GM23338 (cell line): ENCODE measurements around the gene FMOD. TPM values are rescaled to one million over a fixed set of nuclear protein-coding genes. Genes with fewer than 3 reads are reported as not detected.

Source experiments
- ATAC-seq: fragments of 200-7000 bp; cut with Tn5 transposase; 3 replicates; pipeline ENCODE4 v1.9.1; 2020
- DNase-seq: peaks from one replicate; pipeline ENCODE4 v3.0.0-alpha.2; 2015; ENCODE audit warnings: low spot score
- H2AFZ ChIP-seq: fragments of 200-600 bp; sonication (generic); 2 replicates; pipeline ENCODE4 v1.8.0; 2016; ENCODE audit warnings: antibody characterized with exemption, mild to moderate bottlenecking, moderate library complexity
- H3F3A ChIP-seq: fragments of 200-600 bp; sonication (generic); replicated peaks from 2 replicates; pipeline ENCODE4 v1.8.0; 2017; ENCODE audit warnings: antibody characterized with exemption, mixed run types, low read depth
- H3K27ac ChIP-seq: fragments of 200-600 bp; sonication (generic); 2 replicates; pipeline ENCODE4 v1.6.1; 2016; ENCODE audit warnings: low read depth
- H3K27me3 ChIP-seq: fragments of 200-600 bp; sonication (generic); 2 replicates; pipeline ENCODE4 v1.8.0; 2016; ENCODE audit warnings: mild to moderate bottlenecking, mixed run types, moderate library complexity; ENCODE audit not compliant: insufficient read depth
- H3K36me3 ChIP-seq: fragments of 200-600 bp; sonication (generic); 2 replicates; pipeline ENCODE4 v1.8.0; 2016; ENCODE audit warnings: mild to moderate bottlenecking; ENCODE audit not compliant: insufficient read depth
- H3K4me1 ChIP-seq: fragments of 200-600 bp; sonication (generic); 2 replicates; pipeline ENCODE4 v1.8.0; 2016; ENCODE audit warnings: mild to moderate bottlenecking, moderate library complexity; ENCODE audit not compliant: insufficient read depth
- H3K4me2 ChIP-seq: fragments of 200-600 bp; sonication (generic); 2 replicates; pipeline ENCODE4 v1.7.1; 2017; ENCODE audit warnings: mixed run types
- H3K4me3 ChIP-seq: fragments of 200-600 bp; sonication (generic); 2 replicates; pipeline ENCODE4 v1.6.1; 2016; ENCODE audit warnings: mixed run types
- H3K79me2 ChIP-seq: fragments of 200-600 bp; sonication (generic); replicated peaks from 2 replicates; pipeline ENCODE4 v1.8.0; 2017; ENCODE audit warnings: mild to moderate bottlenecking; ENCODE audit not compliant: insufficient read depth
- H3K9me2 ChIP-seq: fragments of 200-600 bp; sonication (generic); 2 replicates; pipeline ENCODE4 v1.8.0; 2017; ENCODE audit not compliant: insufficient read depth
- H4K20me1 ChIP-seq: fragments of 200-600 bp; sonication (generic); replicated peaks from 2 replicates; pipeline ENCODE4 v1.8.0; 2017; ENCODE audit warnings: mild to moderate bottlenecking; ENCODE audit not compliant: insufficient read depth
- H3K27ac Mint-ChIP-seq: 2 replicates; pipeline ENCODE4 v1.8.0; 2020; ENCODE audit warnings: inconsistent platforms, mild to moderate bottlenecking, moderate library complexity, mixed read lengths
- H3K27me3 Mint-ChIP-seq: 3 replicates; pipeline ENCODE4 v1.8.0; 2022; ENCODE audit warnings: low read depth, mild to moderate bottlenecking, moderate library complexity, mixed read lengths, inconsistent platforms; ENCODE audit not compliant: insufficient read depth, poor library complexity
- H3K36me3 Mint-ChIP-seq: 3 replicates; pipeline ENCODE4 v1.8.0; 2021; ENCODE audit warnings: low read depth, mild to moderate bottlenecking, inconsistent platforms, moderate library complexity, mixed read lengths
- H3K4me1 Mint-ChIP-seq: 3 replicates; pipeline ENCODE4 v1.8.0; 2020; ENCODE audit warnings: mild to moderate bottlenecking, inconsistent platforms, mixed read lengths
- H3K4me3 Mint-ChIP-seq: 3 replicates; pipeline ENCODE4 v1.8.0; 2021; ENCODE audit warnings: moderate library complexity, mild to moderate bottlenecking, inconsistent platforms, mixed read lengths
- H3K9me3 Mint-ChIP-seq: 3 replicates; pipeline ENCODE4 v1.8.0; 2020; ENCODE audit warnings: moderate library complexity, mild to moderate bottlenecking, inconsistent platforms, mixed read lengths
- CREB1 ChIP-seq: fragments of 250-450 bp; sonication (Bioruptor Pico); IDR thresholded peaks from 2 replicates; pipeline ENCODE4 v1.5.0; 2020; ENCODE audit warnings: low read depth, mild to moderate bottlenecking, moderate library complexity
- CTCF ChIP-seq, 2 experiments: fragments of 200-600 bp in 1 of 2; sonication (generic) in 1 of 2; conservative IDR thresholded peaks; 2 replicates each; pipeline versions ENCODE4 v1.5.1 to v1.6.1; 2016 to 2017; ENCODE audit warnings: antibody characterized with exemption in 2 of 2, low read depth in 2 of 2, mild to moderate bottlenecking in 2 of 2, moderate library complexity in 1 of 2
- ETS1 ChIP-seq: IDR thresholded peaks from 2 replicates; pipeline ENCODE4 v1.6.1; 2016; ENCODE audit warnings: antibody characterized with exemption
- EZH2 ChIP-seq: fragments of 200-600 bp; sonication (generic); IDR thresholded peaks from one replicate; pipeline ENCODE4 v1.8.0; 2017; ENCODE audit warnings: antibody characterized with exemption, mild to moderate bottlenecking, low read depth; ENCODE audit not compliant: unreplicated experiment
- EZH2phosphoT487 ChIP-seq: fragments of 200-600 bp; sonication (generic); IDR thresholded peaks from one replicate; pipeline ENCODE4 v1.8.1; 2018; ENCODE audit warnings: antibody characterized with exemption; ENCODE audit not compliant: unreplicated experiment
- JUNB ChIP-seq: IDR thresholded peaks from one replicate; pipeline ENCODE4 v1.6.1; 2016; ENCODE audit warnings: antibody characterized with exemption; ENCODE audit not compliant: unreplicated experiment
- NANOG ChIP-seq: IDR thresholded peaks from 2 replicates; pipeline ENCODE4 v1.6.1; 2016; ENCODE audit warnings: antibody characterized with exemption, borderline replicate concordance
- POLR2AphosphoS5 ChIP-seq: IDR thresholded peaks from 2 replicates; pipeline ENCODE4 v1.6.1; 2016; ENCODE audit warnings: antibody characterized with exemption, low read depth
- REST ChIP-seq: IDR thresholded peaks from one replicate; pipeline ENCODE4 v1.6.1; 2018; ENCODE audit warnings: antibody characterized with exemption; ENCODE audit not compliant: unreplicated experiment
- STAT1 ChIP-seq: IDR thresholded peaks from one replicate; pipeline ENCODE4 v1.6.1; 2016; ENCODE audit warnings: antibody characterized with exemption; ENCODE audit not compliant: unreplicated experiment
- ZNF114 ChIP-seq: fragments of 250-450 bp; sonication (Bioruptor Pico); IDR thresholded peaks from 2 replicates; pipeline ENCODE4 v1.5.0; 2020; ENCODE audit warnings: mild to moderate bottlenecking, moderate library complexity
- ZNF331 ChIP-seq: fragments of 250-450 bp; sonication (Bioruptor Pico); IDR thresholded peaks from 2 replicates; pipeline ENCODE4 v1.5.0; 2020; ENCODE audit warnings: low read depth, mild to moderate bottlenecking, moderate library complexity
- ZNF462 ChIP-seq: fragments of 250-450 bp; sonication (Bioruptor Pico); IDR thresholded peaks from 2 replicates; pipeline ENCODE4 v1.5.0; 2020; ENCODE audit warnings: mild to moderate bottlenecking, moderate library complexity
- polyA plus RNA-seq: library from polyadenylated mRNA; unstranded; fragments of >200 nt; fragmentation: Nextera tagmentation; extraction: Ambion mirVana; gene quantifications from 2 replicates; pipeline ENCODE4 v1.2.1, GENCODE V29; 2016
- total RNA-seq: library from RNA; depleted of rRNA; stranded (reverse); fragments of >200 nt; shearing (Covaris generic); gene quantifications from 2 replicates; pipeline ENCODE4 v1.2.3, GENCODE V29; 2014

FMOD gene
- total and polyA plus RNA-seq, 2 experiments from 2014 or later, result 0.27 to 1.3 TPM

GRCh38 chr1:203349166-203349565 is 1.8 kb downstream of the FMOD start:
- H3K4me1 Mint-ChIP-seq, result peaks cover 4% of the 10 kb centered on the region; the same call in 2 of the 3 replicates
- Histone ChIP-seq H3K9me2 (0 out of 2 replicates have a peak, but pooled peaks cover 6% of the 10 kb centered on the region), H3K79me2 (no peaks in the 10 kb centered on the region), H3F3A (no peaks in the 10 kb centered on the region), H4K20me1 (no peaks in the 10 kb centered on the region), H3K4me3 (no peak overlapping the region), H3K36me3 (no peaks in the 10 kb centered on the region), H3K27ac (no peak overlapping the region), H3K27me3 (no peaks in the 10 kb centered on the region), H3K4me1 (no peaks in the 10 kb centered on the region), H2AFZ (no peak overlapping the region), H3K4me2 (no peak overlapping the region)
- no peak for TF ChIP-seq EZH2
- no peak for TF ChIP-seq ZNF462 (CRISPR knock-in tag)
- TF ChIP-seq POLR2AphosphoS5, result no peak
- no peak for TF ChIP-seq CREB1 (CRISPR knock-in tag)
- no peak for TF ChIP-seq NANOG
- TF ChIP-seq ZNF114 (CRISPR knock-in tag), result no peak
- TF ChIP-seq CTCF (conservative IDR thresholded peaks at IDR 0.05; ENCODE audit: low read depth in 2 of 2), result no peak
- TF ChIP-seq JUNB, result no peak
- TF ChIP-seq STAT1, result no peak
- no peak for TF ChIP-seq ETS1
- TF ChIP-seq REST, result no peak
- no peak for TF ChIP-seq ZNF331 (CRISPR knock-in tag)
- no peak for TF ChIP-seq EZH2phosphoT487
- no peak overlapping the region for H3K4me3 Mint-ChIP-seq
- DNase-seq, result no peak
- no peaks in the 10 kb centered on the region for H3K36me3 Mint-ChIP-seq
- H3K9me3 Mint-ChIP-seq, result no peaks in the 10 kb centered on the region; the same call in 2 of the 3 replicates
- H3K27me3 Mint-ChIP-seq, result peaks cover 9% of the 10 kb centered on the region
- no peak overlapping the region for H3K27ac Mint-ChIP-seq
- no peak for ATAC-seq
